ENCODE results near the gene MLLT3. TPM values are rescaled to one million over a fixed set of nuclear protein-coding genes. Genes with fewer than 3 reads are reported as not detected.

MLLT3 gene
- total and polyA plus RNA-seq, 2 of the 13 experiments (the other 11 are each of a cell fraction or from before 2014, with no cell fraction given): 12.3 to 12.6 TPM

- TF ChIP-seq ZNF674 (CRISPR knock-in tag; IDR thresholded peaks at IDR 0.05; ENCODE audit: low read depth): no peak
- intact Hi-C loops (cut with micrococcal nuclease; ENCODE audit: unreplicated experiment): no loop called here
- Histone ChIP-seq H3K4me3 (replicated peaks in 1 of 3; ENCODE audit: insufficient read depth in 1 of 3, low read depth in 2 of 3, low read length in 3 of 3) (no peak overlapping the region), H3K36me3 (replicated peaks in 1 of 2; ENCODE audit: control insufficient read depth in 1 of 2, insufficient read depth in 2 of 2, low read length in 2 of 2) (no peaks in the 10 kb centered on the region), H2AFZ (ENCODE audit: low read length) (no peak overlapping the region), H3K9ac (ENCODE audit: insufficient read depth, low read depth, low read length) (no peak overlapping the region), H3K27ac (ENCODE audit: extremely low read length, insufficient read depth, low read length) (no peak overlapping the region), H3K27me3 (ENCODE audit: control insufficient read depth in 1 of 2, insufficient read depth in 2 of 2, low read length in 2 of 2) (no peaks in the 10 kb centered on the region), H3K9me3 (ENCODE audit: low read length) (no peaks in the 10 kb centered on the region), H3K4me1 (ENCODE audit: insufficient read depth, low read length) (no peaks in the 10 kb centered on the region), H3K4me2 (ENCODE audit: low read depth, low read length) (no peak overlapping the region), H4K20me1 (ENCODE audit: insufficient read depth, low read length) (no peaks in the 10 kb centered on the region), H3K79me2 (ENCODE audit: insufficient read depth, low read length) (no peaks in the 10 kb centered on the region)
- no peak for DNase-seq (ENCODE audit: low spot score)
- ChIA-PET POLR2A (no interaction called here), CTCF (ENCODE audit: low intra/inter-chr PET ratio, low total read pairs) (no interaction called here)
- ATAC-seq: no peak
- WGBS (ENCODE audit: low lambda C conversion rate): 45% methylated on average over 5 of the region's 5 CpGs
- no peak for FAIRE-seq
- in situ Hi-C loops (cut with HindIII; ENCODE audit: extremely low pct_ligation_motif_present, low pct_unique_long_range_greater_than_20kb): no loop called here
- BruUV-seq (replicated peaks): no TSS peak
These were observed 176.1 kb downstream of the MLLT3 start for GRCh38 chr9:20446248-20446647.

DNA sequence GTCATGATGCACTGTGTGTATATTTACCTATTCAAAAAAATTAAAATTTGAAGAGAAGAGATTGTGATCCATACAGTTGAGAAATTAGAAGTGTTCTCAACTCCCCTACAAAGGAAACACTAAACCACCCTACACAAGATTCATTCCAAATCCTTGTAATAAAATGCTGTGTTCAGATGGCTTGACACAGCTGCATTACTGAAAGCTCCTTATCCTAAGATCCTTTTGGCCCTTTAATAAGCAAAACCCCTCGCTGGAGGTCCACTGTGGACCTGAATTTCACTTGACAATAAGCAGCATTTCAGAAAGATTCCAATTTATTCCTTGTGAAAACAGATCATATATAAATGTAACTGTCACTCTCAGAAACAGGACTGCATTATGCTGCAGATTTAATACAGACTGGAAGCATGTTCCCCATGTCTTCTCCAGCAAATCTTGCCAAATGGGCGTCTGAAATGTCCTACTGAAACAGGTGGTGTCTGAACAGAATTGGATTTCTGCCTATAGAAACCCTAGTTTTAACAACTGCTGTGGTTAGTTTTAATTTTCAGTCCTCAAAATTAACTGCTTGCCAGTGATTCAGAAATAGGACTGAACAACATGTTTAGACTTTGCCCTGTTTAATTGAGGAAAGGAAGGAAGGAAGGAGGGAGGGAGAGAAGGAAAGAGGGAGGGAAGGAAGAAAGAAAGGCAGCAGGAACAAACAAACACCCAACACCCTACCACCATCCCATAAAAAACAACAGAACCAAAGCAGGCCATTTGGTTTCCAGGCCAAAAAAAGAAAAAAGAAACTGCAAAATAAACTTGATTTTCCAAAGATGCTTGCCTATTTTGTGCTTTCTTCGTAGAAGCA is 179.6 kb downstream of the MLLT3 start:
- no peaks in the 10 kb centered on the region for H3K9me3 ChIP-seq (ENCODE audit: low read length)
- H3K9ac ChIP-seq (ENCODE audit: insufficient read depth, low read depth, low read length): no peak overlapping the region
- H3K79me2 ChIP-seq (ENCODE audit: insufficient read depth, low read length): no peaks in the 10 kb centered on the region
- no peak overlapping the region for H3K4me2 ChIP-seq (ENCODE audit: low read depth, low read length)
- no peak for ATAC-seq
- H2AFZ ChIP-seq (ENCODE audit: low read length): no peak overlapping the region
- TF ChIP-seq ZNF224 (CRISPR knock-in tag; IDR thresholded peaks at IDR 0.05): no peak
- TF ChIP-seq PHF8 (CRISPR knock-in tag; IDR thresholded peaks at IDR 0.05): no peak
- no peak for TF ChIP-seq ZBTB7A (CRISPR knock-in tag; IDR thresholded peaks at IDR 0.05)
- no peak for TF ChIP-seq PLSCR1 (CRISPR knock-in tag; IDR thresholded peaks at IDR 0.05; ENCODE audit: borderline replicate concordance)
- TF ChIP-seq TFDP1 (CRISPR knock-in tag; IDR thresholded peaks at IDR 0.05; ENCODE audit: borderline replicate concordance): no peak
- no peak for TF ChIP-seq NCOR1 (IDR thresholded peaks at IDR 0.05; ENCODE audit: borderline replicate concordance, low read length)
- WGBS (ENCODE audit: low lambda C conversion rate): 46% methylated on average over 3 of the region's 3 CpGs
- ChIA-PET POLR2A (no interaction called here), CTCF (ENCODE audit: low intra/inter-chr PET ratio, low total read pairs) (no interaction called here)
- intact Hi-C loops (cut with micrococcal nuclease; ENCODE audit: unreplicated experiment) (no loop called here), in situ Hi-C loops (cut with HindIII; ENCODE audit: extremely low pct_ligation_motif_present, low pct_unique_long_range_greater_than_20kb) (no loop called here)
- H3K36me3 ChIP-seq (replicated peaks in 1 of 2; ENCODE audit: control insufficient read depth in 1 of 2, insufficient read depth in 2 of 2, low read length in 2 of 2): no peaks in the 10 kb centered on the region
- no peaks in the 10 kb centered on the region for H3K4me1 ChIP-seq (ENCODE audit: insufficient read depth, low read length)
- no TSS peak for BruUV-seq (replicated peaks)
- H3K4me3 ChIP-seq (replicated peaks in 1 of 3; ENCODE audit: insufficient read depth in 1 of 3, low read depth in 2 of 3, low read length in 3 of 3): no peak overlapping the region
- FAIRE-seq: no peak
- no peaks in the 10 kb centered on the region for H4K20me1 ChIP-seq (ENCODE audit: insufficient read depth, low read length)
- no peaks in the 10 kb centered on the region for H3K27me3 ChIP-seq (ENCODE audit: control insufficient read depth in 1 of 2, insufficient read depth in 2 of 2, low read length in 2 of 2)
- no peak for DNase-seq (ENCODE audit: low spot score)
- no peak overlapping the region for H3K27ac ChIP-seq (ENCODE audit: extremely low read length, insufficient read depth, low read length)

Measured in HepG2 (cell line).